GM19240 (cell line): ENCODE data around the gene HERPUD1.
"Not testable (repeated sequence)": the region's sequence is repeated elsewhere in the genome, so short reads cannot be mapped to it uniquely, and the experiment has no call there.

ENCODE experiments used
- DNase-seq: peaks from one replicate; pipeline ENCODE4 v3.0.0; 2011; ENCODE audit warnings: low spot score; ENCODE audit not compliant: insufficient read length

Gene HERPUD1

GRCh38 chr16:56933828-56934598, 2.1 kb downstream of the HERPUD1 start:
- DNase-seq, result no peak

- not testable (repeated sequence) for DNase-seq
Measured at GRCh38 chr16:56934599-56935145, 2.7 kb downstream of the HERPUD1 start.

- no peak for DNase-seq
Measured at GRCh38 chr16:56935201-56935600, 3.3 kb downstream of the HERPUD1 start.

GRCh38 chr16:56936491-56936890, 4.5 kb downstream of the HERPUD1 start:
- DNase-seq, result no peak

GRCh38 chr16:56936950-56937349, 5.0 kb downstream of the HERPUD1 start:
- DNase-seq, result no peak

- no peak for DNase-seq
Measured at GRCh38 chr16:56938664-56939513, 6.9 kb downstream of the HERPUD1 start.

GRCh38 chr16:56939801-56940200, 7.9 kb downstream of the HERPUD1 start:
- no peak for DNase-seq

GRCh38 chr16:56941092-56941491, 9.2 kb downstream of the HERPUD1 start:
- no peak for DNase-seq

GRCh38 chr16:56941856-56942331, 10.0 kb downstream of the HERPUD1 start:
- no peak for DNase-seq

GRCh38 chr16:56943761-56944375, 11.9 kb downstream of the HERPUD1 start:
- DNase-seq, result no peak

GRCh38 chr16:56944954-56945839, 13.3 kb downstream of the HERPUD1 start:
- DNase-seq, result no peak

GRCh38 chr16:56945847-56946527, 14.0 kb downstream of the HERPUD1 start:
- no peak for DNase-seq

GRCh38 chr16:56946767-56947603, 15.0 kb downstream of the HERPUD1 start:
- no peak for DNase-seq

- DNase-seq, result no peak
Measured at GRCh38 chr16:56947604-56947995, 15.7 kb downstream of the HERPUD1 start.

GRCh38 chr16:56948234-56948633, 16.3 kb downstream of the HERPUD1 start:
- DNase-seq, result no peak

GRCh38 chr16:56950051-56950450, 18.1 kb downstream of the HERPUD1 start:
- no peak for DNase-seq

GRCh38 chr16:56950455-56950854, 18.5 kb downstream of the HERPUD1 start:
- DNase-seq, result no peak

- peak; percentile 39 for DNase-seq
Measured at GRCh38 chr16:56950881-56951771, 19.2 kb downstream of the HERPUD1 start.
